ENCODE results near the gene OTOGL. TPM values are rescaled to one million over a fixed set of nuclear protein-coding genes. Genes with fewer than 3 reads are reported as not detected.

Gene OTOGL
- polyA plus RNA-seq, 1 donor: 0.22 TPM

GRCh38 chr12:80313209-80313608 is 213.9 kb downstream of the OTOGL start:
- 50% methylated on average over 1 of the region's 3 CpGs for WGBS (ENCODE audit: insufficient coverage, low lambda C conversion rate)
- no peak overlapping the region for H3K4me3 ChIP-seq (ENCODE audit: low read length)

GRCh38 chr12:80314741-80315140 is 215.4 kb downstream of the OTOGL start:
- no peaks in the 10 kb centered on the region for H3K27me3 ChIP-seq (ENCODE audit: control insufficient read depth, insufficient read depth, low read length)
- H3K36me3 ChIP-seq (ENCODE audit: control insufficient read depth, insufficient read depth, low read length): no peaks in the 10 kb centered on the region
- H3K9me3 ChIP-seq (ENCODE audit: control insufficient read depth, low read depth, low read length): no peaks in the 10 kb centered on the region
- H3K27ac ChIP-seq (ENCODE audit: low read length): no peak overlapping the region
- WGBS (ENCODE audit: insufficient coverage, low lambda C conversion rate): 100% methylated on average over 1 of the region's 1 CpG
- H3K4me3 ChIP-seq (ENCODE audit: low read length): no peak overlapping the region
- no peaks in the 10 kb centered on the region for H3K4me1 ChIP-seq (ENCODE audit: control insufficient read depth, insufficient read depth, low read length)
- no peak for DNase-seq

More at GRCh38 chr12:80313209-80313608, 213.9 kb downstream of the OTOGL start:
- Histone ChIP-seq H3K36me3 (ENCODE audit: control insufficient read depth, insufficient read depth, low read length) (no peaks in the 10 kb centered on the region), H3K9me3 (ENCODE audit: control insufficient read depth, low read depth, low read length) (peaks cover 2% of the 10 kb centered on the region), H3K27ac (ENCODE audit: low read length) (no peak overlapping the region), H3K4me1 (ENCODE audit: control insufficient read depth, insufficient read depth, low read length) (no peaks in the 10 kb centered on the region), H3K27me3 (ENCODE audit: control insufficient read depth, insufficient read depth, low read length) (no peaks in the 10 kb centered on the region)
- no peak for DNase-seq

GRCh38 chr12:80316222-80316621 is 216.9 kb downstream of the OTOGL start:
- WGBS (ENCODE audit: insufficient coverage, low lambda C conversion rate): 40% methylated on average over 1 of the region's 2 CpGs
- H3K27ac ChIP-seq (ENCODE audit: low read length): no peak overlapping the region
- no peaks in the 10 kb centered on the region for H3K9me3 ChIP-seq (ENCODE audit: control insufficient read depth, low read depth, low read length)
- no peak for DNase-seq
- H3K36me3 ChIP-seq (ENCODE audit: control insufficient read depth, insufficient read depth, low read length): no peaks in the 10 kb centered on the region
- no peaks in the 10 kb centered on the region for H3K27me3 ChIP-seq (ENCODE audit: control insufficient read depth, insufficient read depth, low read length)
- H3K4me3 ChIP-seq (ENCODE audit: low read length): no peak overlapping the region
- H3K4me1 ChIP-seq (ENCODE audit: control insufficient read depth, insufficient read depth, low read length): no peaks in the 10 kb centered on the region

GRCh38 chr12:80317307-80317706 is 218.0 kb downstream of the OTOGL start:
- DNase-seq: no peak
- H3K4me1 ChIP-seq (ENCODE audit: control insufficient read depth, insufficient read depth, low read length): no peaks in the 10 kb centered on the region
- H3K27me3 ChIP-seq (ENCODE audit: control insufficient read depth, insufficient read depth, low read length): no peaks in the 10 kb centered on the region

GRCh38 chr12:80317899-80318298 is 218.6 kb downstream of the OTOGL start:
- no peaks in the 10 kb centered on the region for H3K9me3 ChIP-seq (ENCODE audit: control insufficient read depth, low read depth, low read length)
- H3K27ac ChIP-seq (ENCODE audit: low read length): no peak overlapping the region
- WGBS (ENCODE audit: insufficient coverage, low lambda C conversion rate): 20% methylated on average over 1 of the region's 1 CpG
- no peak overlapping the region for H3K4me3 ChIP-seq (ENCODE audit: low read length)
- no peaks in the 10 kb centered on the region for H3K27me3 ChIP-seq (ENCODE audit: control insufficient read depth, insufficient read depth, low read length)
- no peaks in the 10 kb centered on the region for H3K4me1 ChIP-seq (ENCODE audit: control insufficient read depth, insufficient read depth, low read length)
- no peaks in the 10 kb centered on the region for H3K36me3 ChIP-seq (ENCODE audit: control insufficient read depth, insufficient read depth, low read length)
- no peak for DNase-seq

More at GRCh38 chr12:80317307-80317706, 218.0 kb downstream of the OTOGL start:
- no peaks in the 10 kb centered on the region for H3K9me3 ChIP-seq (ENCODE audit: control insufficient read depth, low read depth, low read length)
- H3K36me3 ChIP-seq (ENCODE audit: control insufficient read depth, insufficient read depth, low read length): no peaks in the 10 kb centered on the region
- no peak overlapping the region for H3K4me3 ChIP-seq (ENCODE audit: low read length)
- no peak overlapping the region for H3K27ac ChIP-seq (ENCODE audit: low read length)

GRCh38 chr12:80320121-80320678 is 220.9 kb downstream of the OTOGL start:
- DNase-seq: no peak
- no peaks in the 10 kb centered on the region for H3K9me3 ChIP-seq (ENCODE audit: control insufficient read depth, low read depth, low read length)
- no peaks in the 10 kb centered on the region for H3K36me3 ChIP-seq (ENCODE audit: control insufficient read depth, insufficient read depth, low read length)
- WGBS (ENCODE audit: insufficient coverage, low lambda C conversion rate): 67% methylated on average over 2 of the region's 2 CpGs
- H3K4me1 ChIP-seq (ENCODE audit: control insufficient read depth, insufficient read depth, low read length): no peaks in the 10 kb centered on the region
- no peaks in the 10 kb centered on the region for H3K27me3 ChIP-seq (ENCODE audit: control insufficient read depth, insufficient read depth, low read length)
- H3K4me3 ChIP-seq (ENCODE audit: low read length): no peak overlapping the region
- no peak overlapping the region for H3K27ac ChIP-seq (ENCODE audit: low read length)

GRCh38 chr12:80321653-80322052 is 222.3 kb downstream of the OTOGL start:
- H3K9me3 ChIP-seq (ENCODE audit: control insufficient read depth, low read depth, low read length): no peaks in the 10 kb centered on the region
- no peak for DNase-seq
- no CpG with 5 or more reads among the region's 2 CpGs for WGBS (ENCODE audit: insufficient coverage, low lambda C conversion rate)
- H3K36me3 ChIP-seq (ENCODE audit: control insufficient read depth, insufficient read depth, low read length): no peaks in the 10 kb centered on the region
- H3K27me3 ChIP-seq (ENCODE audit: control insufficient read depth, insufficient read depth, low read length): no peaks in the 10 kb centered on the region
- no peak overlapping the region for H3K27ac ChIP-seq (ENCODE audit: low read length)
- H3K4me1 ChIP-seq (ENCODE audit: control insufficient read depth, insufficient read depth, low read length): no peaks in the 10 kb centered on the region
- no peak overlapping the region for H3K4me3 ChIP-seq (ENCODE audit: low read length)

- Histone ChIP-seq H3K27ac (ENCODE audit: low read length) (no peak overlapping the region), H3K4me3 (ENCODE audit: low read length) (no peak overlapping the region), H3K36me3 (ENCODE audit: control insufficient read depth, insufficient read depth, low read length) (no peaks in the 10 kb centered on the region), H3K9me3 (ENCODE audit: control insufficient read depth, low read depth, low read length) (no peaks in the 10 kb centered on the region), H3K4me1 (ENCODE audit: control insufficient read depth, insufficient read depth, low read length) (no peaks in the 10 kb centered on the region), H3K27me3 (ENCODE audit: control insufficient read depth, insufficient read depth, low read length) (no peaks in the 10 kb centered on the region)
- no CpG with 5 or more reads among the region's 4 CpGs for WGBS (ENCODE audit: insufficient coverage, low lambda C conversion rate)
- no peak for DNase-seq
Measured at GRCh38 chr12:80325167-80325959, 226.0 kb downstream of the OTOGL start.

- no peak overlapping the region for H3K4me3 ChIP-seq (ENCODE audit: low read length)
- no peaks in the 10 kb centered on the region for H3K27me3 ChIP-seq (ENCODE audit: control insufficient read depth, insufficient read depth, low read length)
- no peaks in the 10 kb centered on the region for H3K4me1 ChIP-seq (ENCODE audit: control insufficient read depth, insufficient read depth, low read length)
- no peaks in the 10 kb centered on the region for H3K36me3 ChIP-seq (ENCODE audit: control insufficient read depth, insufficient read depth, low read length)
- no CpG with 5 or more reads among the region's 1 CpG for WGBS (ENCODE audit: insufficient coverage, low lambda C conversion rate)
- no peak for DNase-seq
- H3K9me3 ChIP-seq (ENCODE audit: control insufficient read depth, low read depth, low read length): no peaks in the 10 kb centered on the region
- no peak overlapping the region for H3K27ac ChIP-seq (ENCODE audit: low read length)
Measured at GRCh38 chr12:80332827-80333226, 233.5 kb downstream of the OTOGL start.

GRCh38 chr12:80352474-80352873 is 253.1 kb downstream of the OTOGL start:
- Histone ChIP-seq H3K36me3 (ENCODE audit: control insufficient read depth, insufficient read depth, low read length) (no peaks in the 10 kb centered on the region), H3K9me3 (ENCODE audit: control insufficient read depth, low read depth, low read length) (no peaks in the 10 kb centered on the region), H3K4me3 (ENCODE audit: low read length) (no peak overlapping the region), H3K4me1 (ENCODE audit: control insufficient read depth, insufficient read depth, low read length) (no peaks in the 10 kb centered on the region), H3K27me3 (ENCODE audit: control insufficient read depth, insufficient read depth, low read length) (no peaks in the 10 kb centered on the region), H3K27ac (ENCODE audit: low read length) (no peak overlapping the region)
- DNase-seq: no peak
- 75% methylated on average over 1 of the region's 1 CpG for WGBS (ENCODE audit: insufficient coverage, low lambda C conversion rate)

- Histone ChIP-seq H3K27me3 (ENCODE audit: control insufficient read depth, insufficient read depth, low read length) (no peaks in the 10 kb centered on the region), H3K4me3 (ENCODE audit: low read length) (no peak overlapping the region), H3K36me3 (ENCODE audit: control insufficient read depth, insufficient read depth, low read length) (no peaks in the 10 kb centered on the region), H3K9me3 (ENCODE audit: control insufficient read depth, low read depth, low read length) (no peaks in the 10 kb centered on the region), H3K4me1 (ENCODE audit: control insufficient read depth, insufficient read depth, low read length) (no peaks in the 10 kb centered on the region), H3K27ac (ENCODE audit: low read length) (no peak overlapping the region)
- 100% methylated on average over 1 of the region's 2 CpGs for WGBS (ENCODE audit: insufficient coverage, low lambda C conversion rate)
- peak in 1 of 2 donors; percentile 2 for DNase-seq
Measured at GRCh38 chr12:80353254-80353653, 253.9 kb downstream of the OTOGL start.
